Activated CD8-positive, alpha-beta memory T cell treated with anti-CD3 and anti-CD28 coated beads for 24 hours (primary cell): ENCODE results near the gene FAM83G.
"Not testable (repeated sequence)": the region's sequence is repeated elsewhere in the genome, so short reads cannot be mapped to it uniquely, and the experiment has no call there.

Experiments
- DNase-seq: peaks from one replicate; pipeline ENCODE4 v3.0.0-alpha.2; 2020

Gene FAM83G

GRCh38 chr17:19022128-19022527 is 17.6 kb upstream of the FAM83G start:
- DNase-seq: no peak

GRCh38 chr17:19021622-19022083 is 17.1 kb upstream of the FAM83G start:
- peak; percentile 71 for DNase-seq

GRCh38 chr17:19021011-19021621 is 16.6 kb upstream of the FAM83G start:
- not testable (repeated sequence) for DNase-seq

- DNase-seq: no peak
Observed at GRCh38 chr17:19020016-19020415, 15.5 kb upstream of the FAM83G start.

GRCh38 chr17:19019041-19019941 is 14.7 kb upstream of the FAM83G start:
- DNase-seq: no peak

- DNase-seq: no peak
Observed at GRCh38 chr17:19018600-19018950, 14.0 kb upstream of the FAM83G start.

GRCh38 chr17:19017804-19018599 is 13.4 kb upstream of the FAM83G start:
- DNase-seq: no peak

GRCh38 chr17:19017401-19017800 is 12.8 kb upstream of the FAM83G start:
- DNase-seq: no peak

- no peak for DNase-seq
Observed at GRCh38 chr17:19016881-19017280, 12.3 kb upstream of the FAM83G start.

DNA sequence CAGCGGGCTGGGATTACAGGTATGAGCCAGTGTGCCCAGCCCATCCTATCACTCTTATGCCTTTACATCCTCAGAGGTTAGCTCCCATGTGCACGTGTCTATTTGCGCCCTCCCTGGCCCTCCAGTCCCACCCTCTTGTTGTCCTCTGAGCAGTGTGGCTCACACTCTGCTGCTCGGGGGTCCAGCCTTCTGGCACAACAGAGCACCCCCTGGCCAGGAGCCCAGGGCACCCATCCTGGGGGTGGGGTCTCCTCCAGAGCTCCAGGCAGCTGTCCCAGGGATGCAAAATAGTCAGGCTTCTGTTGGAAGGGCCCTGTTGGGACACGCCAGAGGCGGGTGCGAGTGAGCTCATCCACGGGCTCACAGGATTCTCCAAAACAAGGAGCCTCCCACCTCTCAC is 11.7 kb upstream of the FAM83G start:
- no peak for DNase-seq

- DNase-seq: no peak
Observed at GRCh38 chr17:19015428-19015827, 10.9 kb upstream of the FAM83G start.

DNA sequence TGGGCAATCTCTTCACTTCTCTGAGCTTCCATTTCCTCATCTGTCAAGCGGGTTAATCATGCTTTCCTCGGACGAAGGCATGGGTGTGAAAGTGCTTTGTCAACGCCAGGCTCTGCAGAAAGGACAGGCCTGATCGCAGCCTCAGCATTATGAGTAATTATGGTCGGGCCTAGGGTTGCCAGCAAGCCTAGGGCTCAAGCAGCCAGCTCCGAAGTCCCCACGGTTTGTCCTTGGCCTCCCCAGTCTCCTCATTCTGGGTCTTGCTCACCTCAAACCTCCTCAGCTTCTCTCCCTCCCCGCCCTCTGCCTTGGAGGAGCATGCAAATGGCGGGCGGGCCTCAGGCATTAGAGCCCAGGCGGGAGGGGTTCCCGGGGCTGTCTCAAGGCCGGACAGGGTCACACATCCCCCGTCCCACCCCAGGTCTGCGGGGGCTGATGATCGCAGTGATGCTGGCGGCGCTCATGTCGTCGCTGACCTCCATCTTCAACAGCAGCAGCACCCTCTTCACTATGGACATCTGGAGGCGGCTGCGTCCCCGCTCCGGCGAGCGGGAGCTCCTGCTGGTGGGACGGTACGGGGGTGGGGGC is 10.2 kb upstream of the FAM83G start:
- no peak for DNase-seq

- DNase-seq: no peak
Observed at GRCh38 chr17:19013806-19014627, 9.5 kb upstream of the FAM83G start.

- DNase-seq: no peak
Observed at GRCh38 chr17:19013226-19013625, 8.7 kb upstream of the FAM83G start.

DNA sequence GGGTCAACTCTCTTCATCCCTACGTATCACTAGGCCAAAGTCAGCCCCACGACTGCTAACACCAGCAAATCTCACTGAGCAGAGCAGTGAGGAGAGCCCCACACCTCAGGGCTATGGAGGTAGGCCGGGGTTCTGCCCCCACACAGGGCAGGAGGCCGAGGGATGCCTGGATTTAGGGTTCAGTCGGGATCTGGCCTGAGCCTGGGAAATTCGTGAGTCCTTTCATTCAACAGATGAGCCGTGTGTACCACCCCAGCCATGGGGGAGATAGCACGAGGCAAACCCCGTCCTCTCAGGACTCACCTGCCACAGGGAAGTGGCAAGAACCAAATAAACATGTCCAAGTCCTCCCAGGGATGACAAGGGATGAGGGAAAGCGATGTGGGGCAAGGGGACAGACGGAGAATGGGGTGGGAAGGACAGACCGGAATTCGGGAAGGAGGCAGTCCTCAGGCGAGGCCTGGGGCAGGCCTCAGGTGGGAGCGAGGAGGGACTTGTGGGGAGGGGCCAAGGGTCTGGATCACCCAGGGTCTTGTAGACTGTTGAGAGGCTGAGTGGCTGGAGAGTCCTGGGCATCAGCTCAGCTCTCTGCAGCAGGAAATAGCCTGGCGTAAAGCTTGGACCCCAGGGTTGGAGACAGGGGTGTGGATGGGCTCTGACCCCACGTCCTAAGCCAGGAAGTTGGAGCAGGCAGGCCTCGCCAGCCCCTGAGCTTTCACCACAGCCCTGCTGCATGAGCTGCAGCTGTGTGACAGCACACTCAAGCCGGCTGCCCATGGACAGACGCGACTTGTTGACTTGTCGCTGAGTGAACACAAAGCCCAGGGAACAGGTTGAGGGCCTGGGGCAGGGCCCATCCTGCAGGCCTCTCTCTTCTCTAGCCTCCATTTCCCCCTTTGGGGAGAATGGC is 7.9 kb upstream of the FAM83G start:
- no peak for DNase-seq

DNA sequence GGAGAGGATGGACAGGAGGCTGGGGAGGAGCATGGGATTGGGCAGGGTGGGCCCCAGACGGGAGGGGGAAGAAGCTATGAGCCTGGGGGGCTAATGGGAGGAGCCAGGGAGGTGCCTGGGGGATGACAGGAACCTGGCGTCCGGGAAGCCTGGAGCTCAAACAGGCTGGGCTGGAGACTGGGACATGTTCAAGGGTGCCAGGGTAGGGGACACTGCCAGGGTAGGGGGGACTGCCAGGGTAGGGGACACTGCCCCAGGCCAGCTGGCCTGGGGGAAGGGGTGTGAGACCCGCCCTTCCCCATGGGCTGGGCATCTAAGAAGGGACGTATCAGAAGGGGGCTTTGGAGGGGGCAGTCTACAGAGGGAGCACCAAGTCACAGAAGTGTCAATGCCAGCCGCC is 7.0 kb upstream of the FAM83G start:
- no peak for DNase-seq

DNA sequence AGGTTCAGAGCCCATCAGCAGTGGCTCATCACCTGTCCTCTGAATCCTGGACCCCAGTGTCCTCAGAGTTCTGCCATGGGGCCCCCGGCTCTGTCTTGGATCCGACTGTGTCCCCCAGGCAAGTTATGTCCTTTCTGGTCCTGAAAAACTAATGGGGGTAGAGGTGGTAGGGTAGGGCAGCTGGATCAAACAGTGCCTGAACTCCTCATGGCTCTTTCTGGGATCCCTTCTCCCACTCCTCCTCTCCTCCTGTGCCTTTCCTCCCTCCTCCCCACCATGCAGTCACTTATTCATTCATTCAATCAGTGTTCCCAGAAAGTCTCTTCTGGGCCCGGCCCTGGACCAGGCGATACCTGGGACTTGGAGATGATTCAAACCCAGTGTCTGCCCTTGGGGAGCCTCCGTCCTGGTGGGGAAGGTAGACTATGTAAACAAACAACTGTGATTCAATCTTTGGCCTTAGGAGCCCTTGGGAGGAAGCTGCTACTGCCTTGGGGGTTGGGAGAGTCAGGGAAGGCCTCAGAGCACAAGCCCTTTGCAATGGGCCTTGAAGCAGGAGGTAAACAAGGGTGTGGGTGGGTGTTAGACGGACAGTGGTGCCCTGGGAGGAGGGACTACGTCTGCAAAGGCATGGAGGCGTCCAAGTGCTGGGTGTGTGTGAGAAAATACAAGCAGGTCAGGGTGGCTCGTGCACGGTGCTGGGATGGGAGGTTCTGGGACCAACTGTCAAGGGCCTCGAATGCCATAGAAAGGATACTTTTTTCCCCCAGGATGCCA is 6.4 kb upstream of the FAM83G start:
- no peak for DNase-seq

GRCh38 chr17:19009970-19010369 is 5.4 kb upstream of the FAM83G start:
- DNase-seq: no peak

DNA sequence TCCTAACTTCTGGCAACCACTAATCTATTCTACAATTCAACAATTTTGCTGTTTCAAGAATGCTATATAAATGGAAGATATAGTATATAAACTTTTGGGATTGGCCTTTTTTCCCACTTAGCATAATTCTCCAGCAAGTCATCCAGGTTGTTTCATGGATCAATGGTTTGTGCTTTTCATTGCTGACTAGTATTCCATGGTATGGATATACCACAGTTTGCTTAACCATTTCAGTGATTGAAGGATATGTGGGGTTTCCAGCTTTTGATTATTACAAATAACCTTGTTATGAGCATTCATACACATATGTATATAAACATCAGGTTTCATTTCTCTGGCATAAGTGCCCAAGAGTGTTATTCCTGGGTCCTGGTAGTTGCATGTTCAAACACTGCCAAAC is 2.1 kb upstream of the FAM83G start:
- no peak for DNase-seq

DNA sequence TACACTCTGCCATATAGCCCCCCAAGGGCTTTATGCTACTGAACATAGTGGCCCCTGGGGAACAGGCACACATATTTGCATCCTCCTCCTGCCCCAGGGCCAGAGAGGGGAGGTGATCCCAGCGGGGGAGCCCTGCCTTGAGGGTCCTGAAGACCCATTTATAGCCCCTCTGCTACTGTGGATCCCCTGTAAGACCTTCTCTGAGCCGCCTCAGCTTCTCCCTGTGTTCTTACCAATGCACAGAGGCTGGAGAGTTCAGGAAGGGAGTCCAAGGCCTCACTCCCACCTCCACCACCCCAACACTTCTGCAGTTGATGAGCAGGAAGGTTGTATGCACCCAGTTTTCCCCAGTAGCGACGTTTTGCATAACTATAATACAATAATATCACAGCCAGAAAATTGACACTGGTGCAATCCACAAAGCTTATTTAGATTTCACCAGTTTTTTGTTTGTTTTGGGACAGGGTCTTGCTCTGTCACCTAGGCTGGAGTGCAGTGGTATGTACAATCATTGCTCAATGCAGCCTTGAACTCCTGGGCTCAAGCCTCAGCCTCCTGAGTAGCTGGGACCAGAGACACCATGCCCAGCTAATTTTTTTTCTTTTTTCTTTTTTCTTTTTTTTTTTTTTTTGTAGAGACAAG is 1.3 kb upstream of the FAM83G start:
- no peak for DNase-seq
